Transverse colon (tissue), 4 donors: ENCODE data around the gene ANKRD33B. TPM values are rescaled to one million over a fixed set of nuclear protein-coding genes. Genes with fewer than 3 reads are reported as not detected.

Experiments
- DNase-seq: peaks from one replicate; pipeline ENCODE4 v3.0.0-alpha.2; 2019
- H3K27ac ChIP-seq, 4 donors: fragments of 200-600 bp; sonication (generic); 2 replicates each; pipeline ENCODE4 v1.5.1; 2016 to 2018; ENCODE audit warnings: inconsistent platforms in 4 of 4
- H3K27me3 ChIP-seq: fragments of 200-600 bp; sonication (generic); 2 replicates; pipeline ENCODE4 v1.5.1; 2017; ENCODE audit warnings: inconsistent platforms
- H3K36me3 ChIP-seq, 4 donors: fragments of 200-600 bp; sonication (generic); 2 replicates each; pipeline ENCODE4 v1.5.1; 2017 to 2019; ENCODE audit warnings: inconsistent platforms in 4 of 4
- H3K4me1 ChIP-seq, 4 donors: fragments of 200-600 bp; sonication (generic); 2 replicates each; pipeline ENCODE4 v1.5.1; 2017 to 2020; ENCODE audit warnings: inconsistent platforms in 4 of 4
- H3K4me3 ChIP-seq, 4 donors: fragments of 200-600 bp; sonication (generic); 1 replicate in 1 of 4; 2 replicates in 3 of 4; pipeline versions ENCODE4 v1.5.1 to v1.6.1; 2017 to 2019; ENCODE audit warnings: inconsistent platforms in 4 of 4
- H3K9me3 ChIP-seq, 2 donors: fragments of 200-600 bp; sonication (generic); 2 replicates each; pipeline ENCODE4 v1.5.1; 2017 to 2019; ENCODE audit warnings: inconsistent platforms in 2 of 2
- EP300 ChIP-seq: sonication (generic); formaldehyde crosslinking; IDR thresholded peaks from one replicate; pipeline ENCODE4 v1.6.1; 2017; ENCODE audit warnings: antibody characterized with exemption, low read depth
- POLR2A ChIP-seq: fragments of 450-650 bp; IDR thresholded peaks from one replicate; pipeline ENCODE4 v1.6.1; 2016; ENCODE audit warnings: antibody characterized with exemption, mild to moderate bottlenecking, moderate library complexity
- POLR2AphosphoS5 ChIP-seq, 3 donors: sonication (generic); formaldehyde crosslinking; IDR thresholded peaks; one replicate each; pipeline ENCODE4 v1.6.1; 2016; ENCODE audit warnings: antibody characterized with exemption in 3 of 3
- WGBS, 2 donors: methylation state at CpG; one replicate each; pipeline ENCODE4 v1.1.5; 2018; ENCODE audit warnings: low coverage in 1 of 2; 5-methylcytosine and 5-hydroxymethylcytosine counted together
- in situ Hi-C, 4 donors: fragments of 200-750 bp; cut with MboI; loops; one replicate each; pipeline versions ENCODE4 v1.15.0 to v1.15.1; 2017; ENCODE audit warnings: low sequenced_read_pairs in 3 of 4, low pct_ligation_motif_present in 1 of 4, low pct_unique_long_range_greater_than_20kb in 1 of 4
- intact Hi-C: fragments of 100-400 bp; cut with DNase I; formaldehyde crosslinking; loops from one replicate; pipeline ENCODE4 v1.15.1; 2023; ENCODE audit warnings: low total_unique reads
- total RNA-seq, 4 donors: library from RNA; depleted of rRNA; stranded (reverse); fragments of >200 nt; gene quantifications; one replicate each; pipeline ENCODE4 v1.1.0, GENCODE V29; 2016
- TF ChIP-seq, protein P1 (sequence below), 5 experiments: fragments of 200-600 bp in 3 of 5; fragments of 450-650 bp in 2 of 5; sonication (generic) in 3 of 5; IDR thresholded peaks; 1 replicate in 2 of 5; 2 replicates in 3 of 5; pipeline ENCODE4 v1.5.1; 2016 to 2017; ENCODE audit warnings: antibody characterized with exemption in 5 of 5, inconsistent platforms in 3 of 5, mild to moderate bottlenecking in 2 of 5, moderate library complexity in 1 of 5

The ANKRD33B gene
- total RNA-seq, 4 donors from 2014 or later: 0.20 to 3.2 (median 1.4) TPM

DNA sequence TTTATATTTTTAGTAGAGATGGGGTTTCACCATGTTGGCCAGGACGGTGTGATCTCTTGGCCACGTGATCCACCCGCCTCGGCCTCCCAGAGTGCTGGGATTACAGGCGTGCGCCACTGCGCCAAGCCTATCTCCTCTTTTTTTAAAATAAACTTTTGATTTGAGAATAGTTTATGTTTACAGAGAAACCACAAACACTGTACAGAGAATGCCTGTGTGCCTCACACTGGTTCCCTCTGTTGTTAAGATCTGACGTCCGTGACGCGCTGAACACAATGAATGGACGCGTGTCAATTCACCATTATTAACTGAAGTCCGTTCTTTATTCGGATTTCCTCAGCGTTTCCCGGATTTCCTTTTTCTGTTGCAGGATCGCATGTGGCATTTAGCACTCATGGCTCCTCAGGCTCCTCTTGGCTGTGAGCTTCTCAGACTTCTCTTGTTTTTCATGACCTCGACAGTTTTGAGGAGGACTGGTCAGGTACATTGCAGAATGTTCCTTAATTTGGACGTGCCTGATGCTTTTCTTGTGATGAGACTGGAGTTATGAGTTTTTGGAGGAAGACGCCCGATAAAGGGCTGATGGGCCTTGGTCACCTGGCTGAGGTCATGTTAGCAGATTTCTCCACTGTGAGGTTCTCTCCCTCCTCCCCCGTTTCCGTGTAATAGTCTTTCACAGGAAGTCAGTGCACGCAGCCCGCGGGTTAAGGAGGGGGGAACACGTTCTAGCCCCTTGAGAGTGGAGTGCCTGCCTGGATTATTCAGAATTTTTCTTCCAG, 69.6 kb downstream of the ANKRD33B start:
- H3K27me3 ChIP-seq: no peaks in the 10 kb centered on the region
- no peaks in the 10 kb centered on the region for H3K9me3 ChIP-seq
- DNase-seq: no peak
- H3K4me3 ChIP-seq: no peak overlapping the region
- in situ Hi-C loops (loop anchor here (5.0 to 25.0 kb wide), 2 partner anchors 181 to 346 kb away; no protein-coding TSS in a partner anchor), intact Hi-C loops (loop anchor here (10.0 kb wide), 1 partner anchor 339 kb away; no protein-coding TSS in a partner anchor)
- 67 to 77% methylated on average over 23 to 28 of the region's 28 CpGs for WGBS, 2 donors
- TF ChIP-seq EP300 (no peak), POLR2A (no peak), POLR2AphosphoS5 (IDR thresholded peaks at IDR 0.05) (no peak)
- TF ChIP-seq, protein P1, sequence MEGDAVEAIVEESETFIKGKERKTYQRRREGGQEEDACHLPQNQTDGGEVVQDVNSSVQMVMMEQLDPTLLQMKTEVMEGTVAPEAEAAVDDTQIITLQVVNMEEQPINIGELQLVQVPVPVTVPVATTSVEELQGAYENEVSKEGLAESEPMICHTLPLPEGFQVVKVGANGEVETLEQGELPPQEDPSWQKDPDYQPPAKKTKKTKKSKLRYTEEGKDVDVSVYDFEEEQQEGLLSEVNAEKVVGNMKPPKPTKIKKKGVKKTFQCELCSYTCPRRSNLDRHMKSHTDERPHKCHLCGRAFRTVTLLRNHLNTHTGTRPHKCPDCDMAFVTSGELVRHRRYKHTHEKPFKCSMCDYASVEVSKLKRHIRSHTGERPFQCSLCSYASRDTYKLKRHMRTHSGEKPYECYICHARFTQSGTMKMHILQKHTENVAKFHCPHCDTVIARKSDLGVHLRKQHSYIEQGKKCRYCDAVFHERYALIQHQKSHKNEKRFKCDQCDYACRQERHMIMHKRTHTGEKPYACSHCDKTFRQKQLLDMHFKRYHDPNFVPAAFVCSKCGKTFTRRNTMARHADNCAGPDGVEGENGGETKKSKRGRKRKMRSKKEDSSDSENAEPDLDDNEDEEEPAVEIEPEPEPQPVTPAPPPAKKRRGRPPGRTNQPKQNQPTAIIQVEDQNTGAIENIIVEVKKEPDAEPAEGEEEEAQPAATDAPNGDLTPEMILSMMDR (IDR thresholded peaks at IDR 0.05): no peak
- H3K27ac ChIP-seq: peak overlapping the region in 1 of 4 donors; percentile 8
- H3K36me3 ChIP-seq: no peaks in the 10 kb centered on the region
- peaks cover 0 to 19% (median 5%) of the 10 kb centered on the region in 4 donors for H3K4me1 ChIP-seq

DNA sequence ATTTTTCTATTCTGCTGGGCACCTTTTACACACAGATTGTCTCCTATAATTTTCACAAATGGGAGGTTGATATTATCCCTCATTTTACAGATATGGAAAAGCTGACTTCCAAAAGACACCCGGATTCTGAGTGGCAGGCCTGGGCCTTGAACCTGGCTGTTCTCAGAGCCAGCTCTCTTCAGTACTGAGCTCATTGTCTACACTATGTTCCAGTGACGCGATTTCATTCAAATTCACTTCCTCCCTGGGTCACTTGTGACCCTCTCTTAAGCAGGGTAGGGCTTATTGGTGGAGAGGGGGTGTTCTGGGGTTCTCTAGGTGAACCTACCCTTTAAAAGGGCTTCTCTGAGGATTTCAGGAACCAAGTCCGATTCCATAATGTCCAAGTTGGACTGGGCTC, 70.2 kb downstream of the ANKRD33B start:
- in situ Hi-C loops: loop anchor here (5.0 to 25.0 kb wide), 2 partner anchors 182 to 347 kb away; no protein-coding TSS in a partner anchor

DNA sequence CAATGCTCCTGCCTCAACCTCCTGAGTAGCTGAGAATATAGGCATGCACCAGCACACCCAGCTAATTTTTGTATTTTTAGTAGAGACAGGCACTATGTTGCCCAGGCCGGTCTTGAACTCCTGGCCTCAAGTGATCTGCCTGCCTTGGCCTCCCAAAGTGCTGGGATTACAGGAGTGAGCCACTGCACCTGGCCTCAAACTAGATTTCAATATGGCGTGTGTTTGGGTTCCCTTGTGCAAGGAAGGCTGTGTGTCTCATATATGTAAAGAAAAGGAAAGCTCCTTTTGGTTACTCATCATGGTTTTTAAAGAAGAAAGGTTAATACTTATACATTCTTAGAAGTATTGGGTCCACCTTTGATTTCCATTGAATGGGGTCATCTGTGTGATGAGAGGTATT, 70.7 kb downstream of the ANKRD33B start:
- WGBS, 2 donors: 20 to 71% methylated on average over 1 to 2 of the region's 2 CpGs
- no peaks in the 10 kb centered on the region for H3K36me3 ChIP-seq
- H3K9me3 ChIP-seq: no peaks in the 10 kb centered on the region
- no peak for DNase-seq
- TF ChIP-seq EP300 (no peak), POLR2A (no peak), POLR2AphosphoS5 (IDR thresholded peaks at IDR 0.05) (no peak)
- TF ChIP-seq, protein P1 (IDR thresholded peaks at IDR 0.05): no peak
- in situ Hi-C loops: loop anchor here (5.0 to 25.0 kb wide), 2 partner anchors 182 to 347 kb away; no protein-coding TSS in a partner anchor
- no peak overlapping the region for H3K27ac ChIP-seq
- peaks cover 0 to 19% (median 5%) of the 10 kb centered on the region in 4 donors for H3K4me1 ChIP-seq
- intact Hi-C loops: loop anchor here (10.0 kb wide), 1 partner anchor 340 kb away; no protein-coding TSS in a partner anchor
- no peaks in the 10 kb centered on the region for H3K27me3 ChIP-seq
- no peak overlapping the region for H3K4me3 ChIP-seq

More for the DNA sequence above, 70.2 kb downstream of the ANKRD33B start:
- Histone ChIP-seq H3K4me1 (peaks cover 0 to 19% (median 5%) of the 10 kb centered on the region in 4 donors), H3K9me3 (no peaks in the 10 kb centered on the region), H3K27ac (peak overlapping the region in 1 of 4 donors; percentile 8), H3K4me3 (no peak overlapping the region), H3K36me3 (no peaks in the 10 kb centered on the region), H3K27me3 (no peaks in the 10 kb centered on the region)
- WGBS, 2 donors: 38 to 68% methylated on average over 3 to 4 of the region's 4 CpGs
- intact Hi-C loops: loop anchor here (10.0 kb wide), 1 partner anchor 339 kb away; no protein-coding TSS in a partner anchor
- TF ChIP-seq POLR2A (no peak), POLR2AphosphoS5 (IDR thresholded peaks at IDR 0.05) (no peak), EP300 (no peak)
- TF ChIP-seq, protein P1 (IDR thresholded peaks at IDR 0.05): no peak
- DNase-seq: no peak

DNA sequence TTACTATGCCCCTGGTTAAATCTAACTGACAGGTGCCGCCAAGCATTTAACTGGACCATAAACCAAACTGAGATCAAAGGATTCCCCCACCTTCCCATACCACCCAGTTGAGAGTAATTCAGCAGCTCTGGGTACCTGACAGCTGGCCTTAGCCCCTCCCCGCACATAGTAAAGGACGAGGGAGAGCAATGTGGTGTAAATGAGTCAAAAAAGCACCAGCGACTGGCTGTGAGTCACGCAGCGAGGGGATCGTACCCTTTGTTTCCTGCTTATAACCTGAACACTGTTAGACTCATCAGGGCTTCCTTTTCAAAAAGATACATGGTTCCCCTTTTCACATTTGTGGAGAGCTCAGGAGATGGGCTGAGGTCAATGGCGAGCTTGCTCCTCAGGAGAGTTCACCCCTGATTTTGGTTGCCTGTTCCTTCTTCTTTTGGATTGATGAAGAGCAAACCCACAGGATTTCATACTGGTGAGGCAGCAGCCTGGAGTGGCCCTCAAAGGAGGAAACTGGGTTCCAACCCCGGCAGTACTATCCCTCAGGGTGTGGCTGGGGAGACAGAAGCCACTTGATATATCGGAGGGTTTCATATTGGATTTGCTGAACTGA, 71.5 kb downstream of the ANKRD33B start:
- DNase-seq: no peak
- H3K27ac ChIP-seq: no peak overlapping the region
- intact Hi-C loops: loop anchor here (10.0 kb wide), 1 partner anchor 341 kb away; no protein-coding TSS in a partner anchor
- TF ChIP-seq EP300: no peak
- no peak for TF ChIP-seq POLR2AphosphoS5 (IDR thresholded peaks at IDR 0.05)
- TF ChIP-seq POLR2A: no peak
- TF ChIP-seq, protein P1 (IDR thresholded peaks at IDR 0.05): no peak
- H3K9me3 ChIP-seq: no peaks in the 10 kb centered on the region
- H3K4me3 ChIP-seq: no peak overlapping the region
- no peaks in the 10 kb centered on the region for H3K36me3 ChIP-seq
- no peaks in the 10 kb centered on the region for H3K27me3 ChIP-seq
- peaks cover 0 to 19% (median 5%) of the 10 kb centered on the region in 4 donors for H3K4me1 ChIP-seq
- 19 to 43% methylated on average over 4 to 10 of the region's 10 CpGs for WGBS, 2 donors
- in situ Hi-C loops: loop anchor here in 3 of 4 donors (25.0 kb wide), 1 partner anchor 348 kb away; no protein-coding TSS in a partner anchor
